Femur (tissue), 1 donor: ENCODE measurements around the gene FUCA1.
"Not testable (repeated sequence)": the region's sequence is repeated elsewhere in the genome, so short reads cannot be mapped to it uniquely, and the experiment has no call there.

Experiments used
- DNase-seq: peaks from one replicate; pipeline ENCODE4 v3.0.0-alpha.2; 2017

The FUCA1 gene

DNA sequence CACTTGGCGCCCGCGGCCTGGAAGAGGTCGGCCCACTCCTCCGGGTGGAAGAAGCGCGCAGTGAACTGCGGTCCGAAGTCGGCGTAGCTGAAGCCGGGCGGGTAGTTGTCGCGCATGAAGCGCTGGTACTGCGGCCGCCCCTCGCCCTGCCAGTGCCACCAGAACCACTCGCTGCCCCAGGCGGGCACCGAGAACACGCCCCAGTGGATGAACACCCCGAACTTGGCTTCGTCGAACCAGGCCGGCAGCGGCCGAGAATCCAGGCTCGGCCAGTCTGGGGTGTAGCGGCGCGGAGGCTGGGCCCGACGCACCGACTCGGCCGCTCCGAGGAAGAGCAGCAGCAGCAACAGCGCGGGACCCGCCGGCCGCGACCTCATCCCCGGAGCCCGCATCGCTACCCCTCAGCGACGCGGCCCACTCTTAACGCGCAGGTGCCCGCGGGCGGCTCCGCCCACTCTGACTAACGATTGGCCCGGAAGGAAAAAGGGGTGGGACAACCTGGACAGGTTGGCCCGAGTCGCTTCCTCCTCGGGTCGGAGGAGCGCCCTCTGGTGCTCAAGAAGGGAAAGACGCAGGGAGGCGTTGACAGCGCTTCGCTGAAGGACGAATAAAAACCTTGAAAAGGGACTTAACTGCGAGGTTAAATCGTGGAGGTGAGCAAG lies at the start of gene FUCA1:
Gene FUCA1, minus strand, starts transcription at position 396 of the 662 bp plus-strand sequence. Its CDS starts 4 bp downstream, at position 392.
- peak; percentile 96 for DNase-seq

DNA sequence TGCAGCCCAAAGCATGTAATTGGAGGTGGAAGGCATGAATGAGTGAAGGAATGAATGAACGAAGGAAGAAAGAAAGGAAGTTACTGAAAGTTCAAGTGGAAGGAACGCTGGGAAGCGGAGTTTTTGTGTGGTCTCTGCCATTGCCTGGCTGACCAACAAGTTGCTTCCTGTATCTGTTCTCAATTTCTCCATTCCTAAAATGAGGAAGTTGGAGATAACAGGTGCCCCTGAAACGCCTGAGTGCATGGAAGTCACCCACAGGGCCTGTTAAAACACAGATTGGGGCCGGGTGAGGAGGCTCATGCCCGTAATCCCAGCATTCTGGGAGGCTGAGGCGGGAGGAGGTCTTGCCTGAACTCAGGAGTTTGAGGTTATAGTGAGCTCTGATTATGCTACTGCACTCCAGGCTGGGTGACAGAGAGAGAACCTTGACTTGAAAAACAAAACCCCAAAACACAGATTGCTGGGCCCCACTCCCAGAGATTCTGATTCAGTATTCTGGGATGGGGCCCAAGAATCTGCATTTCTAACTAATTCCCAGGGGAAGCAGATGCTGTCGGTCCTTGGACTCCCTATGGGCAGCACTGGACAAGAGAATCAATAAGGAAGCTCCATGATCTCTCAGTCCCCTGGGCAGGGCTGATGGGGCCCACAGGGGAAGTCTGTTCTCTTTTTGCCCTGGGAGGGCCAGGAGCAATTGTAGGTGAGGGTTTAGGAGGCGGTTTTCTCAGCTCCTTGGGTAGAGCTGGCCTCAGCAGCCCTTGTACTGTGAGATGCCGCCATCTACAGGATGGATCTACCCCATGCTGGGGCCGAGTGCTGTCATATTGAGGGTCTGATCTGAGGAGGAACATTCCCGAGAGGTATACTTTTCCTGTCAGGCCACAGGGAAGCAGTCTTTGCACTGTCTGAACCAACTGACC lies 48.4 kb upstream of the FUCA1 start:
- peak; percentile 77 for DNase-seq

DNA sequence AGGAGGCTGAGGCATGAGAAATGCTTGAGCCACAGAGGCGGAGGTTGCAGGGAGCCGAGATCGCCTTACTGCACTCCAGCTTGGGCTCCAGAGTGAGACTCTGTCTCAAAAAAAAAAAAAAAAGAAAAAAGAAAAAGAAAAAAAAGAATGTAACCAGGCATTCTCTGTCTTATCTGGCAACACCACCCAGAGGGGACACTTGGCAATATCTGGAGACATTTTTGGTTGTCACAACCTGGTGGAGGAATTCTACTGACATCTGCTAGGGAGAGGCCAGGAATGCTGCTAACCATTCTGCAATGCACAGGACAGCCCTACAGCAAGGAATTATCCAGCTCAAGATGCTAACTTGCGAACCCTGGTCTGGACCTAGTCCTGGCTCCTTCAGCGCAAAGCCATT lies 47.4 kb upstream of the FUCA1 start:
- DNase-seq: no peak

DNA sequence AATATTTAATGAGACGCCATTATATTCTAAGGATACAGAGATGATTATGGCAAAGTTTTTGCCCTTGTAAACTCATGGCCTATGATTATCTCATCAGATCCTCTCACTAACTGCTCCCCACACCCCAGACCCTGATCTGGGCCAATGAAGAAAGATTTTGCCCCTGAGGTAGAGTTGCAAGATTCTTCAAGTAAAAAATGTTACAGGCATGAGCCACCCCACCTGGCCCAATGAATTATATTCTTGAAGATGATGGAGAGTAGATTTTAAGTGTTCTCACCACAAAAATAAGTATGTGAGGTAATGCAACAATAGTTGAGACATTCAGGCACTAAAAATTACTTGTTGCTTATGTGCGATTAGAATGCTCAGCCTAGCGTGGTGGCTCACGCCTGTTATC lies 46.8 kb upstream of the FUCA1 start:
- DNase-seq: no peak

DNA sequence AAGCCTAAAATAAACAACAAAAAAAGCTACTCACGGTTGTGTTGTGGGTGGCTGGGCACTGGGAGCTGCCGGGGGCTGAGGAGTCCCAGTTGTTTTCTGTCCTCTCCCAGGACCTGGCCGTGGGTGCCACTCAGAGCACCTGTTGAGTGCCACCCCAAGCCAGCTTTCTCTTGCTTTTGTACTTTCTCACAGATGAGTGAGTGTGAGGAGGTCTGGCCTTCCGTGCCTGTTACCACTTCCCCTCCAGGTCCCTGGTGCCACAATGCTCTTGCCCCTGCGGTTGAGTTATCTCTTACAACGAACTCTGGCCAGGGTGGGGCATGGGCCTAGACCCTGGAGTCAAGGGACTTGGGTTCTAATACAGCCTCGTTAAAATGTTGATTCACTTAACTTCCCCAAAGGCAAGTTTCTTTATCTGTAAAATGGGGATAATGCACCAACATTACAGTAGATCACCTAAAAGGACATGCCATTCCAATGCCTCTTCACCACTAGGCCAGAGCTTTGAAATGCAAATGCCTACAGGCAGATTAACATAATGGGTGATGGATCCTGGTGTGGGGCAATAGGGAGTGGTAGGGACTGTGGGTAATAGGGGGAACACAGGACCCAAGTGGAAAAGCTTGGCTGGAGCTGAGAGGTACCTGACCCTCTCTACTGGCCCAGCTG lies 45.3 kb upstream of the FUCA1 start, which contains the start of gene CNR2:
Gene CNR2, minus strand, starts transcription at position 151 of the 669 bp plus-strand sequence. CDS start 37,745 bp downstream, outside the sequence.
- peak; percentile 40 for DNase-seq

DNA sequence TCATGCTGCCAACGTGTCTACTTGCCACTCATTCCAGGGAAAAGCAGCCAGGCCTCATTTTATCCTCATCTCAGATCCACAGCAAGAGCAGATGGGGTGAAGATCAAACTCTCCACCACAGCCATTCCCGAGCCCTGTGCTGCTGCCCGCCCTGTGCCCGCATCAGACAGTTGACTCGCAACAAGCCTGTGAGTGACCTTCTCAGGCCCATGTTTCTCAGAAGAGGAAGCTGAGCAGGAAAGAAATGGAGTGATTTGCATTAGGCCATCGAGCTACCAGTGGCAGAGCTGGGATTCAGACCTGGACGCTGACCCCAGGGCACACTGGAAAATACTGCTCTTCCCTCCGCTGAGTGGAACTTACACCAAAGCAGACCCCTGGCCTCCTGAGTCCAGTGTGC lies 43.8 kb upstream of the FUCA1 start:
- no peak for DNase-seq

DNA sequence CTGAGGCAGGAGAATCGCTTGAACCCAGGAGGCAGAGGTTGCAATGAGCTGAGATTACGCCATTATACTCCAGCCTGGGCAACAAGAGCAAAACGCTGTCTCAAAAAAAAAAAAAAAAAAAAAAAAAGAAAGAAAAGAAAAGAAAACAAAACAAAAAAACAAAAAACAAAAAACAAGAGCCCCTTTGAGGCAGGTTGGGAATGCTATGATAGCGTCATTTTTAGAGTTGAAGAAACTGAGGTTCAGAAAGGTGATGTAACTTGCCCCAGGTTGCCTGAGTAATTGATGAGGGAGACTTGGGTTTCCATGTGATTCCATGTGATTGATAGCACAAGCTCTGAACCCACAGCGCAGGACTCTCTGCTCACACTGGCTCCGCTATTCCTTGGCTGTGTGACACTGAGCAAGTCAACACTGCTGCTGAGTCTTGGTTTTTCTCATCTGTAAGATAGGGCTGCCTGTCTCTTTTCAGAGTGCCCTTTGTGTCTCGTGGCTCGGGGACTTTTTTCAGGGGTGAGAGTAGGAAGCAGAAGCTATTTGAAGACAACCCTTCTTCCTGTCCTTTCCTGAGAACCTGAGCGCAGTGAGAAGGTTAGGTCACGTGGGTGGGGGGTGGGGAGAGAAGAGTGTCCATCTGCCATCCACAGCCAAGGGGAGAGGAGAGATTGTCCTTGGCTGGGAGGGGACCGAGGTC lies 42.6 kb upstream of the FUCA1 start:
- no peak for DNase-seq

DNA sequence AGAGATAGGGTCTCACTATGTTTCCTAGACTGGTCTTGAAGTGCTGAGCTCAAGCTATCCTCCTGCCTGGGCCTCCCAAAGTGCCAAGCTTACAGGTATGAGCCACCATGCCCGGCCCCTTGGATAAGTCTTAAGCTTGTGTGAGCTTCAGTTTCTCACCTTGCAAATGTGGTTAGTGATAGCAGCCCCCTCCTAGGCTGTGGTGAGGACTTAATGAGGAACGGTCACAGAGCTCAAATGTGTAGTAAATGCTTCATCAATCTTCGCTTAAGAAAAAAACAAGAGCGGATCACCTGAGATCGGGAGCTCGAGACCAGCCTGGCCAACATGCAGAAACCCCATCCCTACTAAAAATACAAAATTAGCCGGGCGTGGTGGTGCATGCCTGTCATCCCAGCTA lies 42.1 kb upstream of the FUCA1 start:
- no peak for DNase-seq

DNA sequence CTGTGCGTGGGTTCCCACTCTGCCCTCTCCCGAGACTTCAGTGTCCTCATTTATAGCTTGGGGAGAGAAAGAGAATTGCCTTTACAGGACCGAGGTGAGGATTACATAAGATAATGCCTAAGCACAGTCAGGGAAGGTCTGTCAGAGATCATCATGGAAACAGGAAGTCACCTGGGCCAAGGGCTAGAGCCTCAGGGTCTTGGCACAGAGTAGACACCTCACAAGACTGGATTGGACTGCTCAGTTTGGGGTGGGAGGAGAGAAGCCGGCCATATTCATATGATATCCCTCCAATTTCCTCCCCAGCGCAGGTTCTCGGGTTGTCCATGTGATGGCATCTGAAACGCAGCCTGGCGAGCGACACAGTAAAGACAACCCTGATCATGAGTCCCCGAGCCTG lies 41.3 kb upstream of the FUCA1 start:
- no peak for DNase-seq

DNA sequence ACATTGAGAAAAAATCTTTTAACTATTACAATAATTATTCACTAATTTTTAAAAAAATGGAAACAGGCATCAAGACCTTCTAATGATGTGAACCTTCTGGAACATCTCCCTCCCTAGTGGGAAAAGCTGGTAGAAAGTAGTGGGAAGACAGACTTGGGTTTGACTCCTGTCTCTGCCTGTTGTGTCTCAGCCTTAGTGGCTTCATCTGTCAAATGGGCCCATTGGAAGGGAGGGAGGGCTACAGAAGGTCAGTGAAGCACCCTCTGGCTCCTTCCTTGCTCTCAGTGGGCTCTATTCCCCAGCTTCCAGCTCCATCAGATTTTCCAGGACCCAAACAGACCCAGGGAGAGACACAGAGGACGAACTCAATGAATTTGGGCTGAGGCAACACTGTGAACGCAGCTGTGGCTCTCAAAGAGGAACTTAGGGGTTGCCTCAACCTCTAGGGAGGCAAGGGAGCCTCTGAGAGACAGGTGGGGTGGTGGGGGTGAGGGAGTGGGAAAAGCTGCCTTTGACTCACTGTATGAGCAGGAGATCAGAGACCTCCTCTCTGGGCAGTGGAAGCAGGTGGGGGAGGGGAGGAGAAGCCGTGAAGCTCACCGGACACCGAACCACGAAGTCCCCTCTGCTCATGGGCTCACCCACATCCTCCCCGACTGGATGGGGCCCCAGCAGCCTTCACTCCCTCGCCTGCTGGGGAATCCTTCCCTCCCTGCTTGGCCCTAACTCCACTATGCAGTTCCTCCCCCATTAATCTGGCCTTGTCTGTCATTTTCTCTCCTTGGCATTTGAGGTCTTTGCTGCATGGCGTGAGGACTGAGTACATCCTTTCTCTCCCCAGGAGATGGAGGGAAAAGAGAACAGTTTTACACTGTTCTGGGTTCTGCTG lies 40.6 kb upstream of the FUCA1 start:
- peak; percentile 48 for DNase-seq

DNA sequence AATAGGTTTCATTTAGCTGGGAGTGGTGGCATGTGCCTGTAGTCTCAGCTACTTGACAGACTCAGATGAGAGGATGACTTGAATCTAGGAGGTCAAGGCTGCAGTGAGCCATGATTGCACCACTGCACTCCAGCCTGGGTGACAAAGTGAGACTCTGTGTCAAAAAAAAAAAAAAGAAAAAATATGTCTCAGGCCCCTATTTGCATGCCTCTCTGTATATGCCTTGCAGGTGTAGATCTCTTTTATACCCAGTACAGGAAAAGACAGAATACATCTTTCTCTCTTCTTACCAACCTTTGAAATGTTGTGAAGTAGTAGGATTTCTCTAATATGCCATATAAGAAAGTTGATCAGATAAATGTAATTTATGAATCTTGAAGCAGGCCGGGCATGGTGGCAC lies 38.6 kb upstream of the FUCA1 start:
- DNase-seq: no peak

DNA sequence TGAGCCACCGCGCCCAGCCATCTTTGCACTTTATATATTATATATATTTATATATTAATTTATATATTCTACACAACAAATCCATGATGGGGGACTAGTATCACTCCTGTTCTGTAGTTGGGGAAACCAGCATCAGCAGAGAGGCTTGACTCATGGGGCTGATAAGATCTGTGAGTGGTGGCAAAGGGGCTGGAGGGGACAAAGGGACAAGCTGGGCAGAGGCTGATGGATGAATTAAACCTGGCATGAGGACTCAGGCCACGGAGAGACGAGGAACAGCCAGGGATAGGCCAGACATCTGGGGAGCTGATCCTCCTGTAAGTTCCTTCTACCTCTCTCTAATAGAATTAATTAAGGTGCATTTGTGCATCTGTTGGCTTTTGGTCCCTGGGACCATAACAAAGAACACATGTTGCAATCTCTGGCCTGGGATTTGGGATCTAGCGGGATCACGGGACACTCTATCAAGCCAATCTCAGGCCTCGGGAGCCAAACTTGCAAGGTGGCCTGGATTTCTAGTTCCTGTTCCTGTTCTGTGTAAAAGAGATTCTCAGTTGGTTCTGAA lies 37.5 kb upstream of the FUCA1 start:
- no peak for DNase-seq

DNA sequence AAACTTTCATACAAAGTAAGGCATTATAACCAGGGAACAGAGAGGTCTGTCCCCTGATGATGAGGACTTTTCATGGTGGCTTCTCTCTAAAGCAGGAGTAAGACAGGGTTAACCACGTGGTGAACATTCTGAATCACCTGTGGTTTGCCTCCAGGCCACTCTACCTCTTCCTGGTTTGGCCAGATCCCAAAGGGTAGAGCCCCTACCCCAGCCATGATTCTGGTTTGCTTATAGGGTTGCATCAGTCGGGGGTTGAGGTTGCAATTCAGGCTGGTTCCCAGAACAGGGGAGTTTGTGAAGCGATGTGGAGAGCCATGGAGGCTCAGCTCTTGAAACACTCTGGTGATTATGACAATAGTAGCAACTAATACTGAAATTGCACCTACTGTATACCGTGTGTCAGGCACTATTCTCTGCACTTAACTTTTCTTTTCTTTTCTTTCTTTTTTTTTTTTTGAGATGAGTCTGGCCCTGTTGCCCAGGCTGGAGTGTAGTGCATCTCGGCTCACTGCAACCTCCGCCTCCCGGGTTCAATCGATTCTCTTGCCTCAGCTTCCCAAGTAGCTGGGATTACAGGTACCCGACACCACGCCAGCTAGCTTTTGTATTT lies 36.8 kb upstream of the FUCA1 start:
- no peak for DNase-seq

DNA sequence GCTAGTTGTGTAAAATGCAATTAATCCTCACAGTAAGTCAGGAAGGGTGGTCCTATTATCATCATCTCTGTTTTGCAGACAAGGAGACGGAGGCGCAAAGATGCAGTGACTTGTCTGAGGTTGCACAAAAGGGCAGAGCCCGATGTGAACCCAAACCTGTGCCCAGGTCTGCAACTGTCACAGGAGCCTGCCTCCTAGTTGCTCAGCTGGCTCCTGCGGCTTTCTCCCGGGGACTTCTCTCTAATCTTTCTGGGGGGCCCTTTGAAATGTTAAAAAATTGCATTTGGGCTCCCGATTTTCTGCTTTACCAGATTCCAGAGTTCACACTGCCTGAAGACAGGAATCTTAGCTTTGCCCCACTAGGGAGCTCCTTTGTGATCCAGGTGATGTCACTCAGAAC lies 35.7 kb upstream of the FUCA1 start:
- DNase-seq: no peak

DNA sequence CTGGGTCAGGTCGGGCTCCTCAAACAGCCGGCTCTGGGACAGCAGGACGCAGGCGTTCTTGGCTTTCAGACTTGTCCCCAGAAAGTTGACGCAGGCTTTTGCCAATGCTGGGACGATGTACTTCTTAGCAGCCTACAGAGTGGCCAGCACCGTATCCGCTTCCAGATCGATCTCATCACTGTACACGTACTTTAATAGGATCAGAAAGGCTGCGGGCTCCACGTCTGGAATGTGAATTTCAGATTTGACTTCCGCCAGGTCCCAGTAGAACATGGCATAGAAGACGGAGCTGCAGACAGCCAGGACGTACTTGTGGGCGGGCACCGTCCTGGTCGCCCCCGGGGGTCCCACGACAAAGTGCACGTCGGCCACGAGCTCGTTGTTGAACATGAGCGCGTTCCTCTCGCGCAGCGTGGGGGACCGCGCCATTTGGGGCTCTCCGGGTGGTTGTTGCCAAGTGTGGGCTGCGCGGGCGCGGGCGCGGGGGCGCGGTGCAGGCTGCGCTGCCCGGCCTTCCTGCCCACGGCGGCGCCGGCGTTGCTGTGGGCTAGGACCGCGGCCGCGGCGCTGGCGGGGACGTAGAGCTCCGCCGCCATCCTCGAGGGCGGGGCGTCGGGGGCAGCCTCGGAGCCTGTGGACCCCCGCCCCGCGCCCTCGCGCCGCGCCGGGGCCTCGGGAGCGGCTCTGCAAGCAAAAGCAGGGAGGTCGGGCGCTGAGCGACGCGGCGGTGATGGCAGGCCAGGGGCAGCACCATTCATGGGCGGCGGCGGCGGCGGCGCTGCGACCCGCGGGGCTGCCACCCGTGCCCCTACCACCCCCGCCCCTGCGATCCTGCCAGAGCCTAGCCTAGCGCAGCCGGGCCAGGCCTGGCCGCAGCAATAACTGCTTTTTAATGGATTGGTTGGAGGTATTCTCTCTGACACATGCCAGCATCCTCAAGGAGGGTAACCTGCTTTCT lies 34.5 kb upstream of the FUCA1 start:
- no peak for DNase-seq

DNA sequence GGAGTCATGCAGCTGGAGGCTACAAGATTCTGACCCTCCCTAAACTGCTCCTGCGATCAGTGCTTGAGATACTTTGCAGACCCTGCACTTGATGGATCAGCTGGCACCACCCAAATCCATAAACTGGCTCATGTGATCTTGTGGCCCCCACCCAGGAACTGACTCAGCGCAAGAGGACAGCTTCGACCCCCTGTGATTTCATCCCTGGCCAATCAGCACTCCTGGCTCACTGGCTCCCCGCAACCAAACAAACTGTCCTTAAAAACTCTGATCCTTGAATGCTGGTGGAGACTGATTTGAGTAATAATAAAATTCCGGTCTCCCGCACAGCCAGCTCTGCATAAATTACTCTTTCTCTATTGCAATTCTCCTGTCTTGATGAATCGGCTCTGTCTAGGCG lies 31.9 kb upstream of the FUCA1 start:
- not testable (repeated sequence) for DNase-seq

DNA sequence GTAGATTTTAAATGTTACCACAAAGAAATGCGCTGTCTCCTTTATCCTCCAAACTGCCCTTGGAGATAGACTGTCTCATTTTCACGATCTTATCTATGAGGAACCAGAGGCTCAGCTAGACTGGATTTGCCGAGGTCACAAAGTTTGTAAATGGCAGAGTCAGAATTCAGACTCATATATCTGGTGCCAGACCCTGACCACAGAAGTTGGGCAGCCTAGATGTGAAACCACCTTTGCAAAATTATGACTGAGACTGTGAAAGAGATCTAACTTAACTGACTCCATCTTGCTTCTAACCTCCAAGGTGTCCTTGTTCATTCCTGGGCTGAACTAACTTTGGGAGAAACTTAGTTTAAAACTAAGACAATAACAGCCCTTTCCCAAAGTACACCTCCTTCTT lies 31.0 kb upstream of the FUCA1 start:
- no peak for DNase-seq

DNA sequence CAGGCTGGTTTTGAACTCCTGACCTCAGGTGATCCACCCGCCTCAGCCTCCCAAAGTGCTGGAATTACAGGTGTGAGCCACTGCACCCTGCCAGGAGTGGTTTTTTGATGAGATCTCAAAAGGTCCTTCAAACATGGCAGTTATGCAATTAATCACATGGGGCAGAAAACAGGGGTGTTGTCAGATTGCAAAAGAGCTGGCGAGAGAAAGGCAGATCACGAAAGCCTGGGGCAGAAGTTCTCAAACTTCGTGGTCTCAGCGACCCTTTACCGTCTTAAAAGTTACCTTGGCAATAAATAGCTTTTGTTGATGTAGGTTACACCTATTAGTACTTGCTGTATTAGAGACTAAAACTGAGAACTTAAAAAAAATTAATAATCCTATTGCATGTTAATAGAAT lies 29.0 kb upstream of the FUCA1 start:
- DNase-seq: no peak

DNA sequence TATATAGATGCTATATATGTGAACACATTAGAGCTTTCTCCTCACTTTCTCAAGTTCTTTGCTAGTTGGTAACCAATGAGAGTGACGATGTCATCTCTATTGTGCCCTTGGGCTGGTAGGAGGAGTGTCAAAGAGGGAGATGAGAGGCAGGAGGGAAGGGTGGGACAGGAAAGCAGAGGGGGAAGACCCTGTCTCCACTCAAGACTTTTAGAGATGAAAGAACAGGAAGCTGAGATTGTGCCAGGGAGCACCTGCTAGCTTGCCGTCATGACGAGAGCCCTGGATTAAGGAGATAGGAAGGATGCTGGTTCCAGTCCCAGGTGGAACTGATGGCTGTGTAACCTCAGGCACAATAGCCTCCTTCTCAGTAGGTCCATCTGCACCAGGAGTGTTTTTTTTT lies 28.4 kb upstream of the FUCA1 start:
- no peak for DNase-seq

DNA sequence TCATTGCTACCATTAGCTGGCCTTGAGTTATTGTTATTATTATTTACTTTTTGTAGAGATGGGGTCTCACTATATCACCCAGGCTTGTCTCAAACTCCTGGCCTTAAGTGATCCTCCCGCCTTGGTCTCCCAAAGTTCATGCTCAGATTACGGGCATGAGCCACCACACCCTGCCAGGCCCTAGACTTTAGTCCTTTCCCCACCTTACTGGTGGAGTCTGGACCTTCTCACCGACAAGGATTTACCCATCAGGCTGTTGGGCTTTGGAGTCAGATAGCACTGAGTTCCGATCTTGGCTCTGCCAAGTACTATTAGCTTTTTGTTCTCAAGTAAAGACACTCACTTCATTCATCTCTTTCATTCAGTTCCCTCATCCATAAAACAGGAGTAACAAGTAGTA lies 27.9 kb upstream of the FUCA1 start:
- no peak for DNase-seq
